Uterus (tissue), 2 donors: Measurements from ENCODE around the gene PCSK4.

Experiments
- CTCF ChIP-seq, 4 experiments: fragments of 200-600 bp in 2 of 4; fragments of 450-650 bp in 2 of 4; sonication (generic) in 2 of 4; IDR thresholded peaks; one replicate each; pipeline ENCODE4 v1.5.1; 2016 to 2019; ENCODE audit warnings: antibody characterized with exemption in 4 of 4, mild to moderate bottlenecking in 2 of 4, moderate library complexity in 1 of 4
- POLR2A ChIP-seq, 2 donors: fragments of 450-650 bp; IDR thresholded peaks; one replicate each; pipeline ENCODE4 v1.6.1; 2016; ENCODE audit warnings: antibody characterized with exemption in 2 of 2, mild to moderate bottlenecking in 1 of 2, moderate library complexity in 1 of 2

- TF ChIP-seq CTCF (IDR thresholded peaks at IDR 0.05) (no peak), POLR2A (IDR thresholded peaks at IDR 0.05) (no peak)
These were observed 42.2 kb downstream of the PCSK4 start for GRCh38 chr19:1447944-1448343.
